ENCODE data around the gene LRRC15.

LRRC15 gene

DNA sequence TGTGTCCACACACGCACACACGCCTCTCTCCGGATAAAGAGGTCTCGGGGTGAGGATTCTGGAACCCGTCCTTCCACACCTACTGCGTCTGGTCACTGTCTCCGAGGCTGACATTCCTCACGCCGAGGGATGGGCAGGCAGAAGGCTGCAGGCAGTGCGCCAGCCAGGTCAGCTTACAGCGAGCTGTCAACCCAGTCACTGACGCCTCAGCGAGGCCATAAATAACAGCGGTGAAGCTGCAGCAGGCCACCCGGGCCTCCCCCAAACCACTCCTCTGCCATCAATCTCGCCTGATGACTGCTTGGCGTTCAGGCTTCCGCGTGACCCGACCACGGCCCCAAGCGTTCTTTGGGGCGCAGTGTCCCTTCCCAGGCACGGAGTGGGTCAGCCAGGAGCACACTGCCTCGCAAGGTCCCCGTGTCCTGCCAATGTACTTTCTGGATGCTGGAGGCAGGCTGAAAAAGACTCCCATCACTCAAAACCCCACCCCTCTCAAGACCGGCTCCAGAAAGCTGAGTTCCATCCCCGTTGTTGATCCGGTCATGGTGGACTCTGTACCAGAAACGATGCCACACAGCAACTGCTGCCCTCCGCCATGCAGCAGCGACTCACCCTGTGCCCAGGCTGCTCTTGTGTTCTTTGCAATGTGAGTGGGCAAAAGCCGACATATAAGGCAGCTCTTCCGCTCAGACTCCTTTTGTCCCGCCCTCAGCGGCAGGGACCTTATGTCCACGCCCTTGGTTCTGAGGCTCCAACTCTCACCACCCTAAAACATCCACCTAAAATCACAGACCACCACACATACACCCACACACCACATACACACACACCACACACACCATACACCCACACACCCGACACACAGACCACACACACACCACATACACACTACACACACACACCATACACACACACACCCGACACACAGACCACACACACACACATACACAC lies 45.5 kb downstream of the LRRC15 start:
- H3K4me3 Mint-ChIP-seq: no peak overlapping the region
- TF ChIP-seq, protein P1, sequence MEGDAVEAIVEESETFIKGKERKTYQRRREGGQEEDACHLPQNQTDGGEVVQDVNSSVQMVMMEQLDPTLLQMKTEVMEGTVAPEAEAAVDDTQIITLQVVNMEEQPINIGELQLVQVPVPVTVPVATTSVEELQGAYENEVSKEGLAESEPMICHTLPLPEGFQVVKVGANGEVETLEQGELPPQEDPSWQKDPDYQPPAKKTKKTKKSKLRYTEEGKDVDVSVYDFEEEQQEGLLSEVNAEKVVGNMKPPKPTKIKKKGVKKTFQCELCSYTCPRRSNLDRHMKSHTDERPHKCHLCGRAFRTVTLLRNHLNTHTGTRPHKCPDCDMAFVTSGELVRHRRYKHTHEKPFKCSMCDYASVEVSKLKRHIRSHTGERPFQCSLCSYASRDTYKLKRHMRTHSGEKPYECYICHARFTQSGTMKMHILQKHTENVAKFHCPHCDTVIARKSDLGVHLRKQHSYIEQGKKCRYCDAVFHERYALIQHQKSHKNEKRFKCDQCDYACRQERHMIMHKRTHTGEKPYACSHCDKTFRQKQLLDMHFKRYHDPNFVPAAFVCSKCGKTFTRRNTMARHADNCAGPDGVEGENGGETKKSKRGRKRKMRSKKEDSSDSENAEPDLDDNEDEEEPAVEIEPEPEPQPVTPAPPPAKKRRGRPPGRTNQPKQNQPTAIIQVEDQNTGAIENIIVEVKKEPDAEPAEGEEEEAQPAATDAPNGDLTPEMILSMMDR (IDR thresholded peaks at IDR 0.05): no peak
- peaks cover 10% of the 10 kb centered on the region for H3K36me3 Mint-ChIP-seq (ENCODE audit: low read depth)
- H3K9me3 Mint-ChIP-seq: peaks cover 31% of the 10 kb centered on the region
- peak overlapping the region; percentile 17 for H3K27ac Mint-ChIP-seq
- DNase-seq: peak; percentile 82
- H3K27me3 Mint-ChIP-seq (ENCODE audit: low read depth, poor library complexity): peaks cover 34% of the 10 kb centered on the region
- H3K4me1 Mint-ChIP-seq: no peaks in the 10 kb centered on the region

GRCh38 chr3:194322678-194323211 lies 46.8 kb downstream of the LRRC15 start:
- Mint-ChIP-seq H3K36me3 (ENCODE audit: low read depth) (peaks cover 15% of the 10 kb centered on the region), H3K9me3 (peaks cover 42% of the 10 kb centered on the region), H3K4me1 (no peaks in the 10 kb centered on the region), H3K4me3 (peak overlapping the region; percentile 16), H3K27ac (no peak overlapping the region), H3K27me3 (ENCODE audit: low read depth, poor library complexity) (peaks cover 38% of the 10 kb centered on the region)
- TF ChIP-seq, protein P1 (IDR thresholded peaks at IDR 0.05): no peak
- no peak for DNase-seq

DNA sequence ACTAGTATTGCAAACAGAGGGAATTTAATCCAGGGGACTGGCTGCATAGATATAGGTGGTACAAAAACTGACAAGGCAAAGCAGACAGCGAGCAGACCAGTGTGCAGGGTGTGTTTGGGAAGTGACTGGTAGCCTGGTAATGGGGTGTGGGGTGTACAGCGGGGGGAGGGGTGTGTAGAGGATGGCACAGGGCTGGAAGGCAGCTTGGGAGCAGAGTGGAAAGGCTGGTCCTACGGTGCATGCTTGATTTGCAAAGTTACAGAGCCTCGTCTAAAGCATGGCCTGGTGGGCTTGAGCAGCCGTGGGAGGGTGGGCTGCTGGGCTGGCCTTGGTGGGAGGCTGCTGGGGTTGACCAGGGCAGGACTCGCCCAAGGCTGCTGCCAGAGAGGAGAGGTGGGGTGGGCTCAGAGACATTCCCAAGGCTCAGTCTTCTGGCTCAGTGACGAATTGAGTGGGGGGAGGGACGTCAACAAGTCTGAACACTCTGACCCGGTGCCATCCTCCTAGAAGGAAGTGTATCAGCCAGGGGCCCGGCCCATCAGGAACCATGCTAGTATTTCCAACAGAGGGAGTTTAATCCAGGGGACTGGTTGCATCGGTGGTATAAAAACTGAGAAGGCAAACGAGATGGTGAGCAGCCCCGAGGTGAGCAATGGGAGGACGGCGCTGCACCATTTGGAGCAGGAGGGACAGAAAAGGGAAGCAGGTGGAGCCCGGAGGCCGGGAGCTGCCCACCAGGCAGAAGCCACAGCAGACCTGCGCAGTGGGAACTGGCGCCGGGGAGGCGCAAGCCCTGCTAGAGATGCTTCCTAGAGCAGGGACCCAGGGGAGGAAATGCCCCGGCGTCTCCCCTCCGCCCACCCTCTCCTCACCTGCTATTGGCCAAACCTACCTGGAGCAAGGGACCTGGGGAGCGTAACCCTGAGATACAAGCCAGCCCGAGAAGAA lies 47.6 kb downstream of the LRRC15 start:
- Mint-ChIP-seq H3K27ac (no peak overlapping the region), H3K9me3 (peaks cover 47% of the 10 kb centered on the region), H3K36me3 (ENCODE audit: low read depth) (peaks cover 15% of the 10 kb centered on the region), H3K27me3 (ENCODE audit: low read depth, poor library complexity) (peaks cover 45% of the 10 kb centered on the region), H3K4me3 (peak overlapping the region; percentile 61), H3K4me1 (no peaks in the 10 kb centered on the region)
- TF ChIP-seq, protein P1 (IDR thresholded peaks at IDR 0.05): no peak
- DNase-seq: no peak

DNA sequence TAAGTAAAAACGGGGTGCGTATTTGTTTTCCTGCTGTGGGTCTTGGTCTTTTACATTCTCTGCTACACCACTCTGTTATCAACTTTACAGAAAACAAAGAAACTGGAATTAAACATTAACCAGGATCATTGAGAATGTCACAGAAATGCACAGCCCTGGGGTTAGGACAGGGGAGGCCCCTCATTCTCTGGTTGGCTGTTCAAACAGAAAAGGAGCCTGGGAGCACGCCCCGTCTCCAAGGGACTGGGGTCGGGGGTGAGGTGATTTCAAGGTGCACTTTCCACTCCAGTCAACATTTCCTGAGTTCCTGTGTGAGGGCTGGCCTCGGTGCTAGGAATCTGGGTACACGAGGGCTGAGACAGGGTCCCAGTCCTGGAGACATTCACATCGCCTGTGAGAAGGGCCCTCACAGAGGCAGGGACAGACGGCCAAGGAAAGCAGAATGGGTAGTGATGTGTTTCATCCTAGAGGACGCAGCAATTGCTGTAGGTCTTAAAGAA lies 48.7 kb downstream of the LRRC15 start:
- Mint-ChIP-seq H3K36me3 (ENCODE audit: low read depth) (peaks cover 15% of the 10 kb centered on the region), H3K27me3 (ENCODE audit: low read depth, poor library complexity) (peaks cover 57% of the 10 kb centered on the region), H3K4me3 (no peak overlapping the region), H3K27ac (no peak overlapping the region), H3K9me3 (peaks cover 47% of the 10 kb centered on the region), H3K4me1 (peaks cover 9% of the 10 kb centered on the region)
- TF ChIP-seq, protein P1 (IDR thresholded peaks at IDR 0.05): no peak
- DNase-seq: no peak

DNA sequence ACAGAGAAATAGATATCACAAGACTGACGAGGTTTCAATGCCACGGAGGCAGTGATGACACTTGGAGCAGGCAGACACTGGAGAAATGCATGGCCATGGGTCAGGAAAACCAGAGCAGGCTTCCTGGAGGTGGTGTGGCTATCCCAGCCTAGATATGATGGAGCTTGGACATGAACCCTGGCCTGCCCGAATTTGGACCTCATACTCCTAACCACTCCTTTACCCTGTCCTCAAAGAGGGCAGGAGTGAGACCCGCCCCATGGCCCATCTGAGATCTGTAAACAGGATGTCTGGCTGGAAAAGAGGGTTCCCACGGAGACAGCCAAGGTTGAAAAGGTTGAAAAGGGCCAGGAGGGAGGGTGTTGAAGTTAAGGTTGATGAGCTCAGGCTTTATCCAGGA lies 49.4 kb downstream of the LRRC15 start:
- Mint-ChIP-seq H3K27ac (no peak overlapping the region), H3K4me3 (no peak overlapping the region), H3K4me1 (peaks cover 14% of the 10 kb centered on the region), H3K27me3 (ENCODE audit: low read depth, poor library complexity) (peaks cover 57% of the 10 kb centered on the region), H3K9me3 (peaks cover 47% of the 10 kb centered on the region), H3K36me3 (ENCODE audit: low read depth) (peaks cover 15% of the 10 kb centered on the region)
- DNase-seq: no peak
- TF ChIP-seq, protein P1 (IDR thresholded peaks at IDR 0.05): no peak
